HUES64 (cell line): ENCODE data around the gene NYAP2.

Experiments used
- H3K27ac ChIP-seq: 2 replicates; pipeline ENCODE4 v1.7.0; 2013; ENCODE audit warnings: low read depth, low read length, inconsistent platforms
- H3K27me3 ChIP-seq: 2 replicates; pipeline ENCODE4 v1.6.1; 2013; ENCODE audit warnings: mild to moderate bottlenecking, low read length; ENCODE audit not compliant: insufficient read depth
- H3K36me3 ChIP-seq: 2 replicates; pipeline ENCODE4 v1.6.1; 2013; ENCODE audit warnings: mild to moderate bottlenecking, low read length; ENCODE audit not compliant: insufficient read depth
- H3K4me1 ChIP-seq: 2 replicates; pipeline ENCODE4 v1.6.1; 2013; ENCODE audit warnings: mild to moderate bottlenecking, low read length, moderate library complexity; ENCODE audit not compliant: insufficient read depth
- H3K4me3 ChIP-seq: 2 replicates; pipeline ENCODE4 v1.5.1; 2013; ENCODE audit warnings: mild to moderate bottlenecking, low read length, moderate library complexity
- H3K9ac ChIP-seq: 2 replicates; pipeline ENCODE4 v1.6.1; 2013; ENCODE audit warnings: mild to moderate bottlenecking, low read depth, low read length
- H3K9me3 ChIP-seq: 2 replicates; pipeline ENCODE4 v1.6.1; 2013; ENCODE audit warnings: low read depth, low read length; ENCODE audit not compliant: insufficient read depth
- WGBS: fragments of 150-250, 120-280 bp; methylation state at CpG from one replicate; pipeline ENCODE4 v1.1.7; 2013; ENCODE audit warnings: missing lambda C conversion rate; 5-methylcytosine and 5-hydroxymethylcytosine counted together

Gene NYAP2

DNA sequence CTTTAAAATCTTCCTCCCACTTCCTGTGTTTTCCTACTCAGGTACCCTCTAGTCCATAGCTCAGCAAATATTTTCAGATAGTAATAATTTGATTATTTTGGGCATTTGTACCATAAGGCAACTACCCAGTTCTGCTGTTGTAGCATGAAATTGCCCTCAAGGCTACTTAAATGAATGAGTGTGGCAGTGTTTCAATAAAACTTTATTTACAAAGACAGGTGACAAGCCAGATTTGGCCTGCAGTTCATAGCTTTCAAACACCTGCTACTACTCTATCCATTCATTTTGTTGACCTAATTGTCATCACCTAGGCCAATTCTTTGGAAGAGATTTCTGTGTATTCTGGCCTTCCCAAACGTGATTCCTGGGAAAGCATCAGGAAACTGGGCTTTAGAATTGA is 28.9 kb downstream of the NYAP2 start:
- no peaks in the 10 kb centered on the region for H3K36me3 ChIP-seq
- 75% methylated on average over 1 of the region's 1 CpG for WGBS

DNA sequence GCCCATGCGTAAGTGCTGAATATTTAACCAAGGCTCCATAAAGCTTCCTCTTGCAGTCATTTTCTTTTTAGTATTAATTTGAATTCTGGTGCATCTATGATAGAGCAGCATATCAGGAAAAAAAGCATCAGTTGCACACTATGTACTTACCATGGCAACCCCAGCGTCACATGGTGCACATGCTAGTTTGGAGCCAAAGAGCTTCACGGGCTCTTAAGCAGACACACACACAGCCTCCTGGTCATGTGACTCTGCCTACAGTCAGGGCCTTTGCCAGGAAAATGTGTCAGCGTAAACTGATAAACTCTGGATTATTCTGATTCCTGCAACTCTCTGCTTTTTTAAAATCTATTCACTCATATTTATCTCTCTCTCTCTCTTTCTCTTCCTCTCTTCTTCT is 30.2 kb downstream of the NYAP2 start:
- no peak overlapping the region for H3K4me3 ChIP-seq
- H3K36me3 ChIP-seq, result no peaks in the 10 kb centered on the region
- H3K4me1 ChIP-seq, result peaks cover 18% of the 10 kb centered on the region; the same call in 1 of the 2 replicates
- no peak overlapping the region for H3K9ac ChIP-seq
- no peaks in the 10 kb centered on the region for H3K27me3 ChIP-seq
- no peak overlapping the region for H3K27ac ChIP-seq
- no peaks in the 10 kb centered on the region for H3K9me3 ChIP-seq
- WGBS, result 87% methylated on average over 4 of the region's 4 CpGs

More for the DNA sequence above, 28.9 kb downstream of the NYAP2 start:
- Histone ChIP-seq H3K27me3 (no peaks in the 10 kb centered on the region), H3K9ac (no peak overlapping the region), H3K4me3 (no peak overlapping the region), H3K9me3 (no peaks in the 10 kb centered on the region), H3K27ac (peak overlapping the region; percentile 20; the same call in 1 of the 2 replicates), H3K4me1 (peaks cover 18% of the 10 kb centered on the region; the same call in 1 of the 2 replicates)

DNA sequence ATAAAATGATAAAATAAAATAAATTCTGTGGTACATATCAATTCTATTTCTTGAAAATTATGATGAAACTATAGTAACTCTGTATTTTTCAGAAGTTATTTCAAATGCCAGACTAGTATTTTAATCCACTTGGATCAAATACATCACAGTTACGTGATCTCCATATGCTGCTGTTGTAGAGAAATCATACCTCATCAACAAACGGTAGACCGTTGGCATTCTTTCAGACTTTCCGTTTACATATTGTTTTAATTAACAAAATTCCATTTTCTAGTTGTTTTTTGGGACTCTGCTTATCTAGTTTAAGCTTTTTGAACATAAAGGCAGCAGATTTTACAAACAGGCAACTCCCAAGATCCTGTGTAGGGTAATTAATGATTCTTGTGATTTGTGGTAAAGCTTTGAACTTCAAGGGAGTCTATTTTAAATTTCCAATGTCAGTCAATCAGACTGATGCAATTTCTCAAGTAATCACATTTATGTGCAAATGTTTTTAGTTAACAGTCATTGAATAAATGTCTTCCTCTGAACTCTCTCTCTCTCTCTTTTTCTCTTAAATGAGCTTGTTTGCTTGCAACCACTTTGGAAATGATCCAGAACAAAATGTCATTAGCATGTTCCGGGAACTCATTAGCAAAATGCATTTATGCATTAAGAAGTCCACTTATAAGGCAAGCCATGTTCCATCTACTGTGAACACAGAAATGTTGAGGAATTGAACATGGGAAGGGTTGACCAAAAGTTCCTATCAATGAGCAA is 31.8 kb downstream of the NYAP2 start:
- Histone ChIP-seq H3K27me3 (no peaks in the 10 kb centered on the region), H3K36me3 (no peaks in the 10 kb centered on the region), H3K4me3 (no peak overlapping the region), H3K27ac (no peak overlapping the region), H3K9ac (no peak overlapping the region), H3K4me1 (peaks cover 18% of the 10 kb centered on the region; the same call in 1 of the 2 replicates), H3K9me3 (no peaks in the 10 kb centered on the region)
- WGBS, result 94% methylated on average over 5 of the region's 5 CpGs

DNA sequence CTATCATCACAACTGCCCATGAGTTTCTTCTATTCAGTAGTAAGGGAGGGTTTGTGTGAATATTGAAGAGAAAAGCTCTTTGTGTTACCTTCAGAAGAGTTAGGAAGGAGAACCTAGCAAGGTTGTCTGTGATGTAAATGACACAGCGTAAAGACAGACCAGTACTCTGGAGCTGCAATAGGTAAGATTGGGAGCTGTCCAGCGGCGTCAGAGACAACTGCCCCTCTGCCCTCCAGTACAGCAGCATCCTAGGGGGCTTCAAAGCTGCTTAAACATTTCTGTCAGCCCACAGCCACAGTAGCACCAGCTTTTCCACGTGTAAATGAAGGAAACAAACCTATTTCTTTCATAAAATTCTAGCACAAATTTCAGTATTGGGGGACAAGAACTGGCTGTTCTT is 34.5 kb downstream of the NYAP2 start:
- WGBS, result 35% methylated on average over 4 of the region's 4 CpGs
- H3K36me3 ChIP-seq, result no peaks in the 10 kb centered on the region
- H3K4me3 ChIP-seq, result no peak overlapping the region

DNA sequence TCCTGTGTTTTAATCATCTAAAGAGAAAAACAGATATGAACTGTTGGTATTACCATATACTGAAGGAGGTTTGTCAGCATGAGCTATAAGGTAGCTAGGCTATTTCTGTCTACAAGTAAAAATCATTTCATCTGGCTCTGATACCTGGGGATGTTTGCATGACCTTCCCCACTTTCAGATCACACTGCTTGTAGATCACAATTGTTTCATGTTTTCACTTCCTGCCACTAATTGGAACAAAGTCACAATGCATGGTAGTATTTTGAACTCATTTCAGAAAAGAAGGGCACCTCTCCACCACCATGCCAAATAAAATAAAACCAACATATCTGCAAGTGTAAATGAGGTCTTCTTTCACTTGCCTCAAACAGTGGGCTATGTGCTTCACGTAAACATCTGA is 37.8 kb downstream of the NYAP2 start:
- H3K4me3 ChIP-seq, result no peak overlapping the region
- H3K27me3 ChIP-seq, result no peaks in the 10 kb centered on the region
- no peak overlapping the region for H3K9ac ChIP-seq
- H3K9me3 ChIP-seq, result no peaks in the 10 kb centered on the region
- WGBS, result 100% methylated on average over 1 of the region's 1 CpG
- H3K36me3 ChIP-seq, result no peaks in the 10 kb centered on the region
- no peak overlapping the region for H3K27ac ChIP-seq
- H3K4me1 ChIP-seq, result no peaks in the 10 kb centered on the region

More for the DNA sequence above, 34.5 kb downstream of the NYAP2 start:
- no peak overlapping the region for H3K27ac ChIP-seq
- H3K4me1 ChIP-seq, result peaks cover 11% of the 10 kb centered on the region; the same call in 1 of the 2 replicates
- H3K9ac ChIP-seq, result no peak overlapping the region
- H3K27me3 ChIP-seq, result no peaks in the 10 kb centered on the region
- no peaks in the 10 kb centered on the region for H3K9me3 ChIP-seq

DNA sequence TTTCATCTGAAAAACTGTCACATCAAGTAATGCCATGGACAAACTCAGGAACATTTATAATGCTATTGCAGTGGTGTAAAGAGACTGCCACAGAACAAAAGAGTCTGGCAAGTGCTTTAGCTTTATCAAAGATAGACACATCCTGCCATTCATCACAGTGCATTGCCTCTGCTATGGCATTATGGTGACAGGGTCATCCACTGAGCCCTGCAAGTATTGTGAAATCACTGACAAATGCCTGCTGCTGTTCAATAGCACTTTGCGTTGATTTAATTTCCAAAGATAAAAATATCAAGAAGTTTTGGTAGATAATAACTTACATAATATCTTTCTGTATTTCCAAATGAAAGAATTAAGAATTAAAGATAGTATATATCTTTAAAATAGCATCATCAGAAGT is 38.7 kb downstream of the NYAP2 start:
- Histone ChIP-seq H3K4me1 (no peaks in the 10 kb centered on the region), H3K27ac (no peak overlapping the region), H3K27me3 (no peaks in the 10 kb centered on the region), H3K9me3 (no peaks in the 10 kb centered on the region), H3K9ac (no peak overlapping the region), H3K4me3 (no peak overlapping the region), H3K36me3 (no peaks in the 10 kb centered on the region)
- no CpG with 5 or more reads among the region's 1 CpG for WGBS

DNA sequence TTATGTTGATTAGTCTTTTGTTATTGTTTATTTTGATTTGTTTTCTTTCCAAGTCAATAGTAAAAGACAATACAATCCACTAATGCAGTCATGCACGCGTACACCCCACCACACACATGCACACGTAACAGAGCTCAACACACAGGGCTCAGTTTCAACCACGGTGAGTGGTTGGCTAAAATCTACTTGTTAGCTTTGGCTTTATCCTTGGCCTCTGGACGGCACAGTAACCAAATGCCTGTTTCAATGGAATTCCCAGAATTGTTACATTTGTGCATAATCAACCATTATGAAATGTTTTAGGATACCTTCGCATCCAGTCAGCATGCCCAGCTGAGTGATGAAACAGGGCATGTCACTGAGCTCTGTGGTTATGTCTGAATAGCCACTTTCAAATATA is 53.2 kb downstream of the NYAP2 start:
- no peaks in the 10 kb centered on the region for H3K9me3 ChIP-seq
- H3K36me3 ChIP-seq, result no peaks in the 10 kb centered on the region
- 0 out of 2 replicates have a peak, but pooled peaks cover 5% of the 10 kb centered on the region for H3K4me1 ChIP-seq
- no peak overlapping the region for H3K27ac ChIP-seq
- no peak overlapping the region for H3K4me3 ChIP-seq
- WGBS, result 90% methylated on average over 6 of the region's 6 CpGs
- H3K27me3 ChIP-seq, result no peaks in the 10 kb centered on the region
- no peak overlapping the region for H3K9ac ChIP-seq

DNA sequence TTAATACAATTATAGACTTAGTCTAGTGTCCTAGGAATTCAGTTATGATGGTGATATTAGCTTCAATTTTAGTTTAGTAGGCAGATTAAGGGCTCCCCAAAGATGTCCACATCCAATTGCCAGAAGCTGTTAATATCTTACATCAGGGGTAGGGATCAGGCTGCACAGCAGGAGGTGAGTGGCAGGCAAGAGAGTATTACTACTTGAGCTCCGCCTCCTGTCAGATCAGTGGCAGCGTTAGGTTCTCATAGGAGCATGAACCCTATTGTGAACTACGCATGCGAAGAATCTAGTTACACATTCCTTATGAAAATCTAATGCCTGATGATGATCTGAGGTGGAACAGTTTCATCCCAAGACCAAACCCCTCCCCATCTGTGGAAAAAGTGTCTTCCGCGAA is 54.9 kb downstream of the NYAP2 start:
- no peak overlapping the region for H3K9ac ChIP-seq
- H3K36me3 ChIP-seq, result no peaks in the 10 kb centered on the region
- H3K9me3 ChIP-seq, result no peaks in the 10 kb centered on the region
- H3K27ac ChIP-seq, result no peak overlapping the region
- H3K4me1 ChIP-seq, result 0 out of 2 replicates have a peak, but pooled peaks cover 5% of the 10 kb centered on the region
- no peaks in the 10 kb centered on the region for H3K27me3 ChIP-seq
- WGBS, result 89% methylated on average over 6 of the region's 6 CpGs
- no peak overlapping the region for H3K4me3 ChIP-seq

DNA sequence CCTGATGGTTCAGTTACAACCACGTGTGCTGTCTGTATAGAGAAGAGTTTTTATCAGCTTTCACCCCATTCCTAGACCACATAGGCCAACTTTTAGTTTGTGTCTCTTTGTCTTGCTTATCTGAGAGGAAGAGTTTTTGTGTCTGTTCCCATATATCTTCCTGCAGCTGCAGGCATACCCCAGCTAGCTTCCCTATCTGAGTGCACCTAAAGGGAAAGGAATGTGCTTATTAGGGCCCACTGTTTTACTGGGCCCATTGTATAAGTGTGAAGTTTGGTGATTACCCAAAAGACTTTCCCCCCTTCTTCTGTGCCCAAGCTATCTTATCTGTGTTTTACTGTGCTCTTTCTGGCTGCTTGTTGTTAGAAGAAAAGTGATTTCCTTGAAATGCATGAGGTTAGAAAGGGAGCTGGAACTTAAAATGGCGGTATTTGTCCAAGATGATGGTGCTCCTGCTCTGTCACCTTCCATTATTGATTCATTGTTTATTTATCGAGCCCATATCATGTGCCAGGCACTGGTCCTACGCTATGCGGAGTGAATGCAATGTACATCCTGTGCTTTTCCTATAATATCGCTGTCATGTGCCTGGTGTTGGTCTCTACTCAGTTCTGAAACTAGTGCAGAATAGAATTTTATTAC is 57.2 kb downstream of the NYAP2 start:
- 95% methylated on average over 5 of the region's 6 CpGs for WGBS
- H3K27ac ChIP-seq, result no peak overlapping the region
- no peaks in the 10 kb centered on the region for H3K9me3 ChIP-seq
- no peak overlapping the region for H3K4me3 ChIP-seq
- H3K9ac ChIP-seq, result no peak overlapping the region
- 0 out of 2 replicates have a peak, but pooled peaks cover 5% of the 10 kb centered on the region for H3K4me1 ChIP-seq
- H3K27me3 ChIP-seq, result no peaks in the 10 kb centered on the region
- no peaks in the 10 kb centered on the region for H3K36me3 ChIP-seq

DNA sequence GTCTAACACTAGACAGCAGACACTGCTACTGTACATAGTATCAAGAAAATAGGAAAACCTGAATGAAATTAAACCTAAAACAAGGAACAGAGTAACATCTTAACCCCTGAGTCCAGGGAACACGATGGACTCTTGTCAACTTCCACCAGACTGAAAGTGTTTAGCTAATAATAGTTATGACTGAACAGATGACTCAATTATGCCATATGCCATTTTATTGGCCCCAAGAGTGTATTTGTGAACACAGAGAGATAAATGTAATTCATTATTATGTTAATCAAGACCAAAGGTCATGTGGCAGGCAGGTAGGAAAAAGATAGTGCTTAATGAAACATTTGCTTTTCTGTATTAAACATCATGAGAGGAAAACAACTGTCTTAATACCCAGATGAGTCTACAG is 58.0 kb downstream of the NYAP2 start:
- no peak overlapping the region for H3K9ac ChIP-seq
- no peaks in the 10 kb centered on the region for H3K9me3 ChIP-seq
- no peak overlapping the region for H3K27ac ChIP-seq
- H3K4me1 ChIP-seq, result 0 out of 2 replicates have a peak, but pooled peaks cover 5% of the 10 kb centered on the region
- H3K4me3 ChIP-seq, result no peak overlapping the region
- no peaks in the 10 kb centered on the region for H3K27me3 ChIP-seq
- no peaks in the 10 kb centered on the region for H3K36me3 ChIP-seq
- WGBS, result 100% methylated on average over 1 of the region's 1 CpG

DNA sequence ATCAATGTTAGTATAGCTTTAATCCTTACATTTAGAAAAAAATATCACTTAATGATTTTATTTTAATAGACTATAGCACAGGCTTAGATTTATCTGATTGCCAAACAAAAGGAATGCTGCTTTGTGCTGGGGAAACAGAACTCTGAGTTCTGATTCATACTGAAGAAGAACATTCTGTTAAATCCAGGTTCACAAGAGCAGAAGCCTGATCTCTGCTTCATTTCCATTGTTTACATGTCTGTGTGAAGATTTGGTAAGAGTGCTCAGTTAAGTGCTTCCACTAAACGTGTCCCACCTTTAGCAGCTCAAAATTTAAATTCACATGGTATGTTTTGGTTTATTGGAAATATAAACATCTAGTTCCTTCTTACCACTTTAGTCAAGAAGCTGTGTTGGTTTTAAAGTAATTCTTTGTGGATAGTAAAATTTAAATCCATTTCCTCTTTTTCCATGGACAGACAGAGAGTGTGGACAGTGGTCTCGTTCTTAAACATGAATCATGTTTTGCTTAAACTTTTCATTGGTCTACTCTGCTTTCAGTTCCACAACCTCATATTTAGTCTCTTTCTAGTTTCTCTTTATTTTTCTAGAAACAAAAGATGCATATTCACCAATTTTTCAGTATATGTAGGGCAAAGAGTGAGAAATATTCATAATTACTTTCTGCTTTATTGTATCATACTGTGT is 59.1 kb downstream of the NYAP2 start:
- H3K4me3 ChIP-seq, result no peak overlapping the region
- 89% methylated on average over 2 of the region's 2 CpGs for WGBS
- no peaks in the 10 kb centered on the region for H3K27me3 ChIP-seq
- no peak overlapping the region for H3K27ac ChIP-seq
- H3K9me3 ChIP-seq, result no peaks in the 10 kb centered on the region
- H3K4me1 ChIP-seq, result no peaks in the 10 kb centered on the region
- no peaks in the 10 kb centered on the region for H3K36me3 ChIP-seq
- no peak overlapping the region for H3K9ac ChIP-seq
